ENCODE data around the gene DCHS2.

GRCh38 chr4:154450966-154451365, 40.6 kb downstream of the DCHS2 start:
- TF ChIP-seq, protein P1, sequence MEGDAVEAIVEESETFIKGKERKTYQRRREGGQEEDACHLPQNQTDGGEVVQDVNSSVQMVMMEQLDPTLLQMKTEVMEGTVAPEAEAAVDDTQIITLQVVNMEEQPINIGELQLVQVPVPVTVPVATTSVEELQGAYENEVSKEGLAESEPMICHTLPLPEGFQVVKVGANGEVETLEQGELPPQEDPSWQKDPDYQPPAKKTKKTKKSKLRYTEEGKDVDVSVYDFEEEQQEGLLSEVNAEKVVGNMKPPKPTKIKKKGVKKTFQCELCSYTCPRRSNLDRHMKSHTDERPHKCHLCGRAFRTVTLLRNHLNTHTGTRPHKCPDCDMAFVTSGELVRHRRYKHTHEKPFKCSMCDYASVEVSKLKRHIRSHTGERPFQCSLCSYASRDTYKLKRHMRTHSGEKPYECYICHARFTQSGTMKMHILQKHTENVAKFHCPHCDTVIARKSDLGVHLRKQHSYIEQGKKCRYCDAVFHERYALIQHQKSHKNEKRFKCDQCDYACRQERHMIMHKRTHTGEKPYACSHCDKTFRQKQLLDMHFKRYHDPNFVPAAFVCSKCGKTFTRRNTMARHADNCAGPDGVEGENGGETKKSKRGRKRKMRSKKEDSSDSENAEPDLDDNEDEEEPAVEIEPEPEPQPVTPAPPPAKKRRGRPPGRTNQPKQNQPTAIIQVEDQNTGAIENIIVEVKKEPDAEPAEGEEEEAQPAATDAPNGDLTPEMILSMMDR (conservative IDR thresholded peaks at IDR 0.05; ENCODE audit: low read length) = no peak
- no peak for TF ChIP-seq EZH2phosphoT487 (IDR thresholded peaks at IDR 0.05; ENCODE audit: borderline replicate concordance, low read depth, low read length)

Measured in OCI-LY7 (cell line).